Astrocyte (in vitro differentiated cells and primary cell): ENCODE data around the gene LCOR. TPM values are rescaled to one million over a fixed set of nuclear protein-coding genes. Genes with fewer than 3 reads are reported as not detected.

ENCODE experiments used
- microRNA-seq: library from miRNA; unstranded; fragments of <30 nt; microRNA quantifications from one replicate; pipeline ENCODE4 v1.2.0, GENCODE V29; 2020
- total RNA-seq: library from RNA; stranded (reverse); gene quantifications from 2 replicates; pipeline ENCODE4 v1.2.1, GENCODE V29; 2021

LCOR gene
- total RNA-seq, 1 donor from 2014 or later, result 72.0 TPM

Small RNA genes within 50 kb of the gene (microRNA-seq; reads per million reads assigned to microRNA genes)
- not detected for gene MIR607

Other genes starting within 250 kb of the LCOR start
- 198 and 200 TPM in 2 replicates for gene TM9SF3, start 245.3 kb upstream of the LCOR start, total RNA-seq
- 6.7 and 9.3 TPM in 2 replicates for gene PIK3AP1, start 111.8 kb upstream of the LCOR start, total RNA-seq